Measurements from ENCODE around the gene DLG5. TPM values are rescaled to one million over a fixed set of nuclear protein-coding genes. Genes with fewer than 3 reads are reported as not detected.
A peak's percentile ranks its signal among the peaks of the same experiment; 100 is the strongest.
"Not testable (repeated sequence)": the region's sequence is repeated elsewhere in the genome, so short reads cannot be mapped to it uniquely, and the experiment has no call there.

Gene DLG5
- total RNA-seq, 2 experiments from 2014 or later = 2.1 to 2.3 TPM

- ChIA-PET POLR2A (no interaction called here), CTCF (interaction anchor here (0.6 kb wide), 1 partner anchor 778 kb away, joined by 4 read pairs; no protein-coding TSS in a partner anchor)
- Mint-ChIP-seq H3K4me1 (no peaks in the 10 kb centered on the region), H3K9me3 (ENCODE audit: low read depth) (peaks cover 12% of the 10 kb centered on the region), H3K27me3 (no peaks in the 10 kb centered on the region), H3K36me3 (ENCODE audit: low read depth) (peaks cover 3% of the 10 kb centered on the region), H3K27ac (no peak overlapping the region), H3K4me3 (no peak overlapping the region)
- DNase-seq (no peak), ATAC-seq (no peak)
- intact Hi-C loops (cut with DNase I, micrococcal nuclease) = no loop called here
Measured at GRCh38 chr10:77773631-77774426, 152.7 kb downstream of the DLG5 start.

- POLR2A ChIA-PET; intact Hi-C loops (cut with DNase I, micrococcal nuclease); CTCF ChIA-PET; ATAC-seq; H3K4me3 Mint-ChIP-seq; H3K4me1 Mint-ChIP-seq; DNase-seq; H3K36me3 Mint-ChIP-seq (ENCODE audit: low read depth); H3K27ac Mint-ChIP-seq; H3K27me3 Mint-ChIP-seq: not testable (repeated sequence)
- H3K9me3 Mint-ChIP-seq (ENCODE audit: low read depth) = peaks cover 12% of the 10 kb centered on the region
Measured at GRCh38 chr10:77772852-77773600, 153.5 kb downstream of the DLG5 start.

GRCh38 chr10:77771851-77772250 lies 154.7 kb downstream of the DLG5 start:
- peaks cover 3% of the 10 kb centered on the region for H3K36me3 Mint-ChIP-seq (ENCODE audit: low read depth)
- CTCF ChIA-PET = interaction anchor here (0.7 kb wide), 1 partner anchor 1603 kb away, joined by 3 read pairs; no protein-coding TSS in a partner anchor

GRCh38 chr10:77771450-77771849 lies 155.1 kb downstream of the DLG5 start:
- Mint-ChIP-seq H3K27ac (no peak overlapping the region), H3K9me3 (ENCODE audit: low read depth) (peaks cover 5% of the 10 kb centered on the region), H3K27me3 (peaks cover 2% of the 10 kb centered on the region), H3K4me1 (no peaks in the 10 kb centered on the region), H3K4me3 (no peak overlapping the region), H3K36me3 (ENCODE audit: low read depth) (peaks cover under 1% of the 10 kb centered on the region)
- intact Hi-C loops (cut with DNase I, micrococcal nuclease) = no loop called here
- ChIA-PET CTCF (interaction anchor here (0.7 kb wide), 1 partner anchor 1603 kb away, joined by 3 read pairs; no protein-coding TSS in a partner anchor), POLR2A (no interaction called here)
- DNase-seq (no peak), ATAC-seq (no peak)

More at GRCh38 chr10:77771851-77772250, 154.7 kb downstream of the DLG5 start:
- ATAC-seq (no peak), DNase-seq (no peak)
- intact Hi-C loops (cut with DNase I, micrococcal nuclease) = no loop called here
- Mint-ChIP-seq H3K9me3 (ENCODE audit: low read depth) (peaks cover 7% of the 10 kb centered on the region), H3K27ac (no peak overlapping the region), H3K27me3 (peaks cover 2% of the 10 kb centered on the region), H3K4me3 (no peak overlapping the region), H3K4me1 (no peaks in the 10 kb centered on the region)
- POLR2A ChIA-PET = no interaction called here

GRCh38 chr10:77770868-77771175 lies 155.7 kb downstream of the DLG5 start:
- H3K27ac Mint-ChIP-seq = no peak overlapping the region
- peaks cover 2% of the 10 kb centered on the region for H3K27me3 Mint-ChIP-seq
- CTCF ChIA-PET = no interaction called here

GRCh38 chr10:77770081-77770867 lies 156.3 kb downstream of the DLG5 start:
- ChIA-PET CTCF (no interaction called here), POLR2A (no interaction called here)
- DNase-seq (no peak), ATAC-seq (no peak)
- no peak overlapping the region for H3K27ac Mint-ChIP-seq
- no peaks in the 10 kb centered on the region for H3K4me1 Mint-ChIP-seq
- no peak overlapping the region for H3K4me3 Mint-ChIP-seq
- peaks cover 2% of the 10 kb centered on the region for H3K27me3 Mint-ChIP-seq
- no peaks in the 10 kb centered on the region for H3K36me3 Mint-ChIP-seq (ENCODE audit: low read depth)
- intact Hi-C loops (cut with DNase I, micrococcal nuclease) = no loop called here
- no peaks in the 10 kb centered on the region for H3K9me3 Mint-ChIP-seq (ENCODE audit: low read depth)

More at GRCh38 chr10:77770868-77771175, 155.7 kb downstream of the DLG5 start:
- intact Hi-C loops (cut with DNase I, micrococcal nuclease) = no loop called here
- Mint-ChIP-seq H3K36me3 (ENCODE audit: low read depth) (no peaks in the 10 kb centered on the region), H3K4me3 (no peak overlapping the region), H3K9me3 (ENCODE audit: low read depth) (no peaks in the 10 kb centered on the region), H3K4me1 (no peaks in the 10 kb centered on the region)
- POLR2A ChIA-PET = no interaction called here
- DNase-seq (no peak), ATAC-seq (no peak)

- CTCF ChIA-PET = interaction anchor here (0.6 to 1.3 kb wide), 5 partner anchors 16 to 1079 kb away, joined by 3 to 5 read pairs (median 4); no protein-coding TSS in a partner anchor
- Mint-ChIP-seq H3K4me1 (no peaks in the 10 kb centered on the region), H3K36me3 (ENCODE audit: low read depth) (no peaks in the 10 kb centered on the region), H3K27ac (no peak overlapping the region), H3K9me3 (ENCODE audit: low read depth) (no peaks in the 10 kb centered on the region), H3K4me3 (no peak overlapping the region), H3K27me3 (peaks cover 2% of the 10 kb centered on the region)
- intact Hi-C loops (cut with DNase I, micrococcal nuclease) = no loop called here
- ATAC-seq = no peak
- DNase-seq = no peak
- POLR2A ChIA-PET = no interaction called here
Measured at GRCh38 chr10:77768039-77768438, 158.5 kb downstream of the DLG5 start.

GRCh38 chr10:77763453-77764430 lies 162.8 kb downstream of the DLG5 start:
- H3K27ac Mint-ChIP-seq = no peak overlapping the region
- H3K9me3 Mint-ChIP-seq (ENCODE audit: low read depth) = no peaks in the 10 kb centered on the region
- POLR2A ChIA-PET = no interaction called here
- H3K4me1 Mint-ChIP-seq = no peaks in the 10 kb centered on the region
- H3K27me3 Mint-ChIP-seq = peaks cover 2% of the 10 kb centered on the region
- H3K4me3 Mint-ChIP-seq = no peak overlapping the region
- CTCF ChIA-PET = interaction anchor here (0.5 to 0.8 kb wide), 2 partner anchors 24 to 53 kb away, joined by 3 to 4 read pairs; no protein-coding TSS in a partner anchor
- DNase-seq (no peak), ATAC-seq (no peak)
- H3K36me3 Mint-ChIP-seq (ENCODE audit: low read depth) = no peaks in the 10 kb centered on the region
- intact Hi-C loops (cut with DNase I, micrococcal nuclease) = no loop called here

- H3K27me3 Mint-ChIP-seq = peaks cover 11% of the 10 kb centered on the region
- H3K27ac Mint-ChIP-seq; POLR2A ChIA-PET; CTCF ChIA-PET; intact Hi-C loops (cut with DNase I, micrococcal nuclease); ATAC-seq; H3K4me3 Mint-ChIP-seq; H3K36me3 Mint-ChIP-seq (ENCODE audit: low read depth); DNase-seq; H3K4me1 Mint-ChIP-seq; H3K9me3 Mint-ChIP-seq (ENCODE audit: low read depth): not testable (repeated sequence)
Measured at GRCh38 chr10:77758406-77758805, 168.1 kb downstream of the DLG5 start.

GRCh38 chr10:77756319-77757232 lies 170.0 kb downstream of the DLG5 start:
- H3K4me1 Mint-ChIP-seq = no peaks in the 10 kb centered on the region
- peak; percentile 57 for DNase-seq
- ChIA-PET POLR2A (no interaction called here), CTCF (interaction anchor here (0.6 kb wide), 1 partner anchor 128 kb away, joined by 3 read pairs; no protein-coding TSS in a partner anchor)
- H3K9me3 Mint-ChIP-seq (ENCODE audit: low read depth) = no peaks in the 10 kb centered on the region
- no peak for ATAC-seq
- no peak overlapping the region for H3K4me3 Mint-ChIP-seq
- H3K27ac Mint-ChIP-seq = no peak overlapping the region
- H3K36me3 Mint-ChIP-seq (ENCODE audit: low read depth) = no peaks in the 10 kb centered on the region
- peaks cover 14% of the 10 kb centered on the region for H3K27me3 Mint-ChIP-seq
- intact Hi-C loops (cut with DNase I, micrococcal nuclease) = loop anchor here in 1 of 2 experiments (2.0 kb wide), 1 partner anchor 38 kb away; no protein-coding TSS in a partner anchor

Data from activated CD4-positive, alpha-beta T cell treated with anti-CD3 and anti-CD28 coated beads for 36 hours (primary cell).